HG03135 (cell line): ENCODE measurements around the gene SMAD6.

Experiments
- ATAC-seq: cut with Tn5 transposase; IDR thresholded peaks from one replicate; pipeline ENCODE4 v1.9.1; 2021; ENCODE audit warnings: mild to moderate bottlenecking, moderate library complexity; ENCODE audit not compliant: unreplicated experiment

The SMAD6 gene

GRCh38 chr15:66719471-66719870 is 17.4 kb downstream of the SMAD6 start:
- no peak for ATAC-seq

- ATAC-seq = no peak
These were observed 18.4 kb downstream of the SMAD6 start for GRCh38 chr15:66720206-66721010.

GRCh38 chr15:66721020-66721419 is 19.0 kb downstream of the SMAD6 start:
- ATAC-seq = no peak

- no peak for ATAC-seq
These were observed 19.5 kb downstream of the SMAD6 start for GRCh38 chr15:66721501-66721937.

- ATAC-seq = no peak
These were observed 19.9 kb downstream of the SMAD6 start for GRCh38 chr15:66721954-66722353.

- ATAC-seq = no peak
These were observed 20.9 kb downstream of the SMAD6 start for GRCh38 chr15:66722757-66723540.

- no peak for ATAC-seq
These were observed 22.0 kb downstream of the SMAD6 start for GRCh38 chr15:66723826-66724731.

GRCh38 chr15:66724732-66725463 is 22.9 kb downstream of the SMAD6 start:
- ATAC-seq = no peak

- no peak for ATAC-seq
These were observed 23.4 kb downstream of the SMAD6 start for GRCh38 chr15:66725464-66725785.

- ATAC-seq = no peak
These were observed 24.4 kb downstream of the SMAD6 start for GRCh38 chr15:66726386-66726785.

- ATAC-seq = no peak
These were observed 27.4 kb downstream of the SMAD6 start for GRCh38 chr15:66729331-66729951.

GRCh38 chr15:66730168-66731021 is 28.4 kb downstream of the SMAD6 start:
- ATAC-seq = no peak

- no peak for ATAC-seq
These were observed 31.9 kb downstream of the SMAD6 start for GRCh38 chr15:66733976-66734375.

GRCh38 chr15:66734961-66735908 is 33.2 kb downstream of the SMAD6 start:
- no peak for ATAC-seq

GRCh38 chr15:66735909-66736305 is 33.9 kb downstream of the SMAD6 start:
- ATAC-seq = no peak

- no peak for ATAC-seq
These were observed 35.4 kb downstream of the SMAD6 start for GRCh38 chr15:66737243-66738010.

- no peak for ATAC-seq
These were observed 36.1 kb downstream of the SMAD6 start for GRCh38 chr15:66738116-66738515.
